ENCODE measurements around the gene GPR4.
A peak's percentile ranks its signal among the peaks of the same experiment; 100 is the strongest.
"Not testable (repeated sequence)": the region's sequence is repeated elsewhere in the genome, so short reads cannot be mapped to it uniquely, and the experiment has no call there.

Gene GPR4
- 0 to 0.07 reads per million in 2 donors for total RNA-seq

DNA sequence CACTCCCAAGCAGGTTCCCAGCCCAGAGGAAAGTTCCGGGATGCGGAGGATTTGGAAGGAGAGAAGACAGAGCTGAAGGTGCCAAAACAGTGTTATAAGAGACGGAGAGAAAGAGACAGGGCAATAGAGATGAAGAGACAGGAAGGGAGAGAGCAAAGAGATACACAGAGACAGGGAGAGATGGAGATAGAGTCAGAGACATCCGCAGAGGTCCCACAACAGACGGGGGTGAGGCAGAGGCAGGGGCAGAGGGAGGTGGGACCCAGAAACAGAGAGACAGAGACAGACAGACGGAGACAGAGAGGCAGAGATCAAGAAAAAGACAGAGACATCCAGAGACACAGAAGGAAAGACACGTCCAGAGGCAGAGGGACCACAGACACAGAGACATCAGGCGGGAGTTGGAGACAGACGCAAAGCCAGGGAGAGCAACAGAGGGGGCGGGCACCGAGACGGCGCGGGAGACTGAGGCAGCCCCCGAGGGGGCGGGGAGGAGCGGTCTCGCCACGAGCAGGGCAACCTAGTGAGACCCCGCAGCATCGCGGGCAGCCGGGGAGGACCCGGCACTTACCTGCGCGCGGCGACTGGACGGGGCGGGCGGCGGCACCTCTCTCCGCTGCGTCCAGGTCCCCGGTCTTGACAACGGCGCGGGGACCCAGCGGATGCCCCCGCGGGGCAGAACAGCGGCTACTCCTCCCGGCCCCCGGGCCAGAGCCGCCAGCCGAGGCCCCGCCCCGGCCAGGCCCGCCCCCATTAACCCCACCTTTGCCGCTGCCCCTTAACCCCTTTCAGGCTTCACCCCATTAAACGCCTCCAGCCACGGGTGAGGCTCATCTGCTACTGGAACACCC is at the start of gene GPR4:
TSS of gene GPR4 (minus strand) at position 689 of the 851 bp plus-strand sequence. CDS start 10,346 bp downstream, outside the sequence.
- DNase-seq, result no peak

DNA sequence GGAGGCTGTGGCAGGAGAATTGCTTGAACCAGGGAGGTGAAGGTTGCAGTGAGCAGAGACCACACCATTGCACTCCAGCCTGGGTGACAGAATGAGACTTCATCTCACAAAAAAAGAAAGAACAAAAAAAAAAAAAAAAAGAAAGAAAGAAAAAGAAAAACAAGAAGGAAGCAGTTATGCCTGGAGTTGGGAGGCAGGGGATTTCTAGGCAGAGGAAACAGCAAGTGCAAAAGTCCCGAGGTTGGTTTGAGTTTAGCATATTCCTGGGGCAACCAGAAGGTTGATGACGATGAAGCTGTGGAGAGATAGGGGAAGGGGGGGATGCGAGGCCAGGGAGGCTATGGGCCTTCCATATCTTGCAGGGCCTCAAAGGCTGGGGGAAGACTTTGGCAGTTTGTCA is 48.7 kb upstream of the GPR4 start:
- no peak for DNase-seq

DNA sequence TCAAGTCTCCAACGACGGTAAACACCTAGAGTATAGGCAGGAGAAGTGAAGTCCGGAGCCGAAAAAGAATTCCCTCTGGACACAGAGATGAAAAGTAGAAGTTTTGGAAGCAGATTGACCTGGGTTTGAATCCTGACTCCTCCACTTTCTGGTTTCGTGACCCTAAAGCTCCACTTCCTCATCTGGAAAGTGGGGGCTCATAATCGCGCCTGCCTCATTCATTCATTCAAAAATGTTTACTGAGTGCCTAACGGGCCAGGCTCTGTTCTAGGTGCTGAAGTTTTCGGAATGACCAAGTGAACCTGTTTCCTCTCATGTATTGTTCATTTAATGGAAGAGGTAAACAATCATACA is 44.3 kb upstream of the GPR4 start:
- no peak for DNase-seq

DNA sequence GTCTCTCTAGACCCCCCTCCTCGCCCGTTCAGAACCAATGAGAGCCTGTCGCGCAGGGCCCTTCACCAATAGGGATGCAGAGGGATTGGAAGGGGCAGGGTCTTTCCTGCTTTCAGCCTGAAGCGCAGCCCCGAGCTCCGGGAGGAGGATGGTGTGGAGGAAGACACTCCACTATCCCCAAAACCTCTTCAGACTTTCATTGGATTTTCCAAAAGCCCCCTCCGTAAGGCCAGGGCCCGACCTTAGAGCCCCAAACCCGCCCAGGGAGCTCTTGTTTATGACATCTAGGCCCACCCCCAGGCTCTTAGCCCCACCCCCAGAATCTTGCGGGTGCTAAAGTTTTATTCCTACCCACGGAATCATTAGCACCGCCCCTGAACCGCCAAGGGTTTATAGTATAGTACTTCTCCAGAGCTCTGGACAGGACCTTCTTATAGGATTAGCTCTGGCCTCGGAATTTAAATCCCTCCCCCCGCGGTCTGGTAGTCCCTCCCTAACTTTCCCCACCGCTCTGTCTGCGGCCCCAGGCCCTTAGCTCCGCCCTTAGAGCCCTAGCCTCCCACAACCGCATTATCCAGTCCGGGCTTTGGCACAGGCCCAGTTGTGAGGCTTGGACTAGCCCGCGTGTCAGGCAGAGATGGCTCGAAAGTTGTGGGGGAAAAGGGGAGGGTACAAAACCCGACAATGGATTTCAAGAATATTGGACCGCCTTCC is 43.8 kb upstream of the GPR4 start:
- DNase-seq, result peak; percentile 50

DNA sequence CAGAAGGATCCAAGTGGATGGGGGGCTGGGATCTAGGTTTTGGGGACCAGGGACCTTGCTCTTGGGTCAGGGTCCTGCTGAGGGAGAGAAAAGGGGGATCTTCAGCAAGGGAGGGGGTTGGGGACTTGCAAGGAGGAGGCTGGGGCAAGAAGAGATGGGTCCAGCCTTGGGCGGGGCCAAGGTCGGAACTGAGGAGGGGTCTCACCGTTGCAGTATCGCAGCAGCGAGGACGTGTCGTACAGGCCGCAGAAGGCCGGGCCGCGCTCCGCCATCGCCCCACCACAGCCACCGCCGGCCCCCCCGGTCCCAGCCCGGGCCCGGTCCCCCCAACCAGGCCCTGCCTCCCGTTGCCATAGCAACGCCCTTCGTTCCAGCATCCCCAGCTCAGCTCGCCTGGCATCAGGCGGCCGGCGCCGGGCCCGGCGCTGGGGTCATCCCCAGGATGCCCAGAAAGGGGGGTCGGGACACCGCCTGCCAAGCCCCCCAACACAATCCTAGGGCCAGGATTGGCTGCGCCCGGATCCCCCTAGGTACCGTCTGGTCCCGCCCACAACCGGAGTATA is 43.1 kb upstream of the GPR4 start:
- DNase-seq, result no peak

DNA sequence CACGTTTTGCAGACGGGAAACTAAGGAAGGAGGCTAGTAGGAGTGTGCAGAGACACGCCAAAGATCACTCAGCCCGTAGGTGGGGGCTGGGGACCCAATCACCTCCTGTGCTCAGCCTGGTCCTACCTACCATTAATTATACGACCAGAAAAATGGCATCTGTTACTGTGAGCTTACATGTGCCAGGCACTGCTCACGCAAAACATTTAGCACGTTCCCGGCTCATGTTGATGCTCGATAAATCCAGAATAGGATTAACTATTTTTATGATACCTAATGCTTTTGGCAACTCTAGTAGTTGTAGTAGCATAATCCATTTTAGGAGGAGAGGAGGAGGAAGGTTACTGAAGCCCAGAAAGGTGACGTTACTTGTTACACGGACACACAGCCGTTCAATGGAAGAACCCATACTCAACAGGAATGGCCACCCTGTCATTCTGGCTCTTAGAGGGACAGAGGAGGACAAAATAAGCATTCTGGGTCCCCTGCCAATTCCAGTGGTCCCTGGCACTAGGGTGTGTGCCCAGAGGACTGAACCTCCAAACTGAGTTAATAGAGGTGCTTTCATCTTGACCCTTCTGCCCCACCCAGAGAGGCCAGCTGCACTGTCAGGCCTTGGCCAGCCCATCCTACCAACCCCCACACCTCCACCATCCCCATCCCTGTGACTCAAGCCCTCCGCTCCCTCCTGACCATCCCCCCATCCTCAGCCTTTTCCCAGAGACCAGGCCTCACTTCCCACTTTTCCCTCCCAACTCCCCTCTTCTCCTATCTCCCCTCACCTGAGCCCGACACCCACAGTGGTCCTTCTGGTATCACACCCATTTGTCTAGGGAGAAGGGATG is 42.1 kb upstream of the GPR4 start:
- no peak for DNase-seq

DNA sequence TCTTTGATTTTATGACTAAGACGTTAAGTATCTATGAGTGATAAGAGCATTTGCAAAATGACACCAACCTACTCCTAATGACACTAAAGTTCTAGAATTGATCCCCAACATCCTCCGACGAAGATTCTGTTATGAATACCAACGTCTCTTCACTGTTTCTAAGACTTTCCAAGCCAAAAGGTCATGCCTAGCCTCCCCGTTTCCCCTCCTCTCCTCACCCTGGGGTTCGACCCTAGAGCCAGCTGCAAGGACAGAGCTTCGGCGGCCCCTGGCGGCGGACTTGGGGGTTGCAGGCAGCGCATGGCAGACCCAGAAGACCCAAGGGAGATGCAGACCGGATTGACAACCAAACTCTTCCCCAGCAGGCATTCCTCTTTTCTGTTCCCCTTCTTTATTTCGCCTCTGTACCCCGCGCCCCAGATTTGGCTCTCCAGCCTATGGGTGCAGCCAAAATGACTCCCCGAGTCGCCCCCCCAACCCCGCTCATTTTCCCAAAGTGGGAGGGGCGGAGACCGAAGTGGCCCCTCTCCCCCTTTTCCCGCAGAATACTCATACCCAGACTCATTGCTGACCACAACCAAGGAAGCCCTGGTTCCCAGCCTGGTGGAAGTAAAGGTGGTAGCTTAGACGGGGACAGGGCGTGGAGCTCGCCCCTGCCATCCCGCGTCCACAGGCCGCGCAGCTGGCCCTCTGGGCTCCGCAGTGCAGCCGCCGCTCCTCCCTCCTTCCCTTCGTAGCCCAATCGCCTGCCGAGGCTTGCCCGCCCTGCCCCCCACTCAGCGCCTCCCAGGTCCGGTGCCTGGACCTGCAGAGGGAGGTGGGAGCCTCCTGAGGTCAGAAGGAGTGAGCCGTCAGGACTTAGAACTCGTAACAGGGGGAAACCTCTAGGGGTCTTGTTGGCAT is 41.3 kb upstream of the GPR4 start:
- peak; percentile 81 for DNase-seq

DNA sequence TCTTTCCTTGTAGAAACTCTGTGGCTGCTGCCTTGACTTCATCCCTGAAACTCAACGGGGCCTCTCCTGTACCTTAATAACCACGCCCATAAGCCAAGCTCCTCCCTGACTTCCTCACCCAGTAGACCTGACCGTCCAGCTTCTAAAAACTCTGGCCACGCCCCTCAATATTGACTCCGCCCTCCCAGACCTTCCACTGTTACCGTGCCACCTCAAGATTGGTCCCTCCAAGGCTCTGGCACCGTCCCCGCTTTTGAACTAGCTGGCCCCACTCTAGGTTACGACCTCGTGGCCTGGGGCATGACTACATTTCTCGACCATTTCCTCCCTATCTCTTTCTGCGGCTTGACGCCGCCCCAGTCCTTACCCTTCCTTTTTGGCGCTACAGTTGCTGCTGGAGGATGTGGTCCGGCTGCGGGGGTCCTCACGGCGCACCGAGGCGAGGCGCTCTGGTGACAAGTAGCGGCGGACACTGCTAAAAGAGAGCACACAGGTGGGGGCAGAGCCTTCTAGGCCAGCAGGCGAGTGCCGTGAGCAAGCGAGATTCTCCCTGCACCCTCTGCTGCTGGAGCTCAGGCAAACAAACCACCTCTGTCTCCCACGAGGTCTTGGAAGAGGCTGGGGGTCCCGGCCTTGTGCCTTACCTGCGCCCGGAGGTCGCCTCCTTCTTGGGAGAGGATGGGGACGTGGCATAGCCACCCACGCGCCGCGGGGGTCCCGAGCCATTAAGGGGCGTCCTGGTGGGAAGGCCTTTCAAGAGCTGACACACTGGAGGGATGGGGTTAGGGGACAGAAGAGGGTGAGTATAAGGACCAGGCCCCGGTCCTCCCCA is 39.5 kb upstream of the GPR4 start:
- peak; percentile 40 for DNase-seq

DNA sequence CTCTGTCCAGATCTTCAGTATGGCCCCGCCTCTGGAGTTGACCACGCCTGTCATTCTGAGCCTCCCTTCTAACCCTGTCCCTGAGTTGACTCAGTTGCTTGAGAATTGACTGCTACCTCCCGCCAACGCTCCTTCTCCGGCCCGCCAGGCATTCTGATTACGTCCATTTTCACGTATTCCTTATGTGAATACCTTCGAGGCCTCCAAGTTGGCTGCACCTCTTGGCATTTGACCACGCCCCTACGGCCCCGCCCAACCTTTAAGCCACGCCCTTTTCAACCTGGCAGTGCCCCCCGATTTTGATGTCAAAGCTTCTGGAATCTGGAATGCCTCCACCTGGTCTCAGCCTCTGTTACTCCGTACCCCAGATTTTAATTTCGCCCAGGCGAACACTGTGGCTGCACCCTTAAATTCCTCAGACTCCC is 38.8 kb upstream of the GPR4 start:
- DNase-seq, result no peak

DNA sequence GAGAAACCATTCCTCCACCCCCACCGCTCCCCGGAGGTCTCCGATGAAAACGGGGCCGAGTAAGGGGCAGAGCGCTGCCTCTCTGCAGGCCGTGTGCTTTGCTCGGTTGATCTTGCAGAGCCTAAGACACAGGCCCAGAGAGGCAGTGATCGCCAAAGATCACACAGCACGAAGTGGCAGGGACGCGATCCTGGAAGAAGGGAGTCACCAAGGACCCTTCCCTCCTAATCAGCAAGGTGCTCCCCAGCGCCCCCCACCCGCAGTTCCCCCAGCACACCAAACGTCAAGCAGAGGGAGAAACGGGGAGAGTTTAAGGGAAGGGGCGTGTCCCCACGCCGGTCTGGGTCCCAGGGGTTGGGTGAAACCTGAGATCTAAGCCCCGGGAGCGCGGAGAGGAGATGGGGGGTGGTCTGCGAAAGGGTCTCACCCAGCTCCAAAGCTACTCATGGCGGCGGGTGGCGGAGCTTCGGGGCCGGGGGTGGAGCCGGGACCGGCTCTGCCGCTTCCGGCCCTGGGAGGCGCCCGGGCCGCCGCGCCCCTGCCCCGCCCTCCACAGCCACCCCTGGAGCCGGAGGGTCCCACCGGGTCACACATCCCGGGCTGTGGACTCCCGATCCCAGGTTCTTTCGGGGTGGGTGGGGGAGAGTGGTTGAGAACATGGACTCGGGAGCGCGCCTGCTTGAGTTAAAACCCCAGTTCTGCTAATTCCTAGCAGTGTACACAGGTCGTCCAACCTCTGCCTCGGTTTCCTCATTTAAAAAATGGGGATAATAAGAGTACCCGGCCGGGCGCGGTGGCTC is 37.1 kb upstream of the GPR4 start, which contains the start of gene EML2:
TSS of gene EML2 (minus strand) at position 468 of the 800 bp plus-strand sequence. CDS start at position 447, 21 bp downstream.
- peak; percentile 32 for DNase-seq

DNA sequence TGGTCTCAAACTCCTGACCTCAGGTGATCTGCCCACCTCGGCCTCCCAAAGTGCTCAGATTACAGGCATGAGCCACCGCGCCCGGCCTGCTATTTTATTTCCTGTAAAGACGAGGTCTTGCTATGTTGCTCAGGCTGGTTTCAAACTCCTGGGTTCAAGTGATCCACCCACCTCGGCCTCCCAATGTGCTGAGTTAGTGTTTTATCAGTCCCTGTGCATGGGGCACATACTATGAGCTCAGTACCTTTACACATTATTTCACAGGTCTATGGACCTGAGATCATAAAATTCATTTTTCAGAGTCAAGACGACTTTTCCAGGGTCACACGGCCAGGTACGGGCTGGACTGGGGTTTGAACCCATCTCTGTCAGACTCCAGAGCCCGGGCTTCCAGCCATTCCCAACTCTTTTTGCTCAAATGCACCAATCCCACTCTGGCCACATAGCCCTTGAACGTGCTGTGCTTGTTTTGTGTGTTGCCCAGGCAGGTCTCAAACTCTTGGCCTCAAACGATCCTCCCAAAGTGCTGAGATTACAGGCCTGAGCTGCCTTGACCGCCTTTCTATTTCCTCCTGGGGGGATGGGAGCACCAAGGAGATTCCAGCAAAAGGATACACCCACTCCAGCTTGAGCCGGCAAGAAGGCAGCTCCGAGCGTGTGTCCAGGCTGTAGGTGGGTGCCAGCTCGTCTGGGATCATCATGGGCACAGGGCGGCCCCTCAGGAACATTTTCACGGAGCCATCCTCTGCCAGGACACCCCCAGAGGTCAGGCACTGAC is 36.1 kb upstream of the GPR4 start:
- DNase-seq, result no peak

DNA sequence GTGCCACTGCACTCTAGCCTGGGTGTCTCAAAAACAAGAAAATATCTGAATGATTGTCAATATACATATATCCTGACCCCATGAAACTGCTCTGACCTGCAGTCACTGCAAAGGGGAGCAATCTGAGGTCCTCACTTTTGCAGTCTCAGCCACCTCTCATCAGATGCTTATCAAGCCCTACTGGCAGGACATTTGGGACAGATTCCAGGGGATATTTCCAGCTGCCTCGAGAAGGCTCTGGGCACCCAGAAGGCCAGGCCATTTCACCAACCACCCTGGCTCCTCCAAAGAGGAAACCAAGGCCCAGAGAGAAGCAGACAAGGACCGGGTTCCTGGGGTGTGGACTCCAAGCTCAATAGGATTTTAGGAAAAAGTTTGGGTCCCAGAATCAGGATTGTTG is 34.9 kb upstream of the GPR4 start:
- DNase-seq, result no peak

DNA sequence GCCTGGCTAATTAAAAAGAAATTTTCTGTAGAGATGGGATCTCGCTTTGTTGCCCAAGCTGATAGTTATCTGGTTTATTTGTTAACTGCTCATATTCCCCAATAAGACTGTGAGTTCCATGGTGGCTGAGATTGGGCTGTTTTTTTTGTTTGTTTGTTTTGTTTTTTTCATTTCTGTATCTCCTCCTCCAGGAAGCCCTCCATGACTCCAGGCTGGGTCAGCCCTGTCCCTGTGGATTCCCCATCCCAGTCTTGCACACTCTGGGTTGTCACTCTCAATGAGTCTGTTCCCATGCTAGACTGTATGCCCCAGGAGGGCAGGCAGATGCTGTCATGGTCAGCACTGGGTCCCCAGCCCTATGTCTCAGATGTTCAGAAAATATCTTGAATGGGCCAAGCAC is 34.3 kb upstream of the GPR4 start:
- no peak for DNase-seq

DNA sequence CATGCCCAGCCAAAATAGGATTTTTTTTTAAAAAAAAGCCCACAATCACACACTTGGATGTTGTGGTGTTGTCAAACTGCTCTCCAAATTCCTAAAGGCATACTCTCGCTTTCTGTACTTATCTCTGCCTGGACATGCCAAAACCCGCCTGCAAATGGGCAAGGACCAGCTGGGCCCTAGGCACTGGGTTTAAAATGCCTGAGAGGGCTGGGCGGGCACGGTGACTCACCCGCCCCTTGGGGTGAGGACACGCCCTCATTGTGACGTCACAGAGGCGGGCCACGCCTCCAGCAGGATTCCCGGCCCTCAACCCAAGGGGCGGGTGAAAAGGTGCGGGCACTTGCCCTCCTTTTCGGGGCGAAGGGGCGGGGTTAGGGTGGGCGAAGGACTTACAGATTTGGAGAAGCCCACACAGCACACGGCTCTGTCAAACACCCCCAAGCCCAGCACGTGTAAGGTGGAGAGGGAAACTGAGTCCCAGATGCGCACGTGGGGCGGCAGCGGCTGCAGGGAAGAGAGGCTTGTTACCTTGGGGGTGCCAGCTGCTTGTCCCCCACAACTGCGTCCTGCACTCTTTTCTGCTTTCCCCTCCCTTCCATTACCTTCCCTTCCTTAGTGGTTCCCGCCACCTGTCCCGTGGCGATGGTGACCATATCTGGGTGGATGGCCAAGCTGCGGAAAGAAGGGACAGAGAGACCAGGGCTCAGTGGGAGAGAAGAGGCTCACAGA is 30.6 kb upstream of the GPR4 start:
- peak; percentile 25 for DNase-seq

DNA sequence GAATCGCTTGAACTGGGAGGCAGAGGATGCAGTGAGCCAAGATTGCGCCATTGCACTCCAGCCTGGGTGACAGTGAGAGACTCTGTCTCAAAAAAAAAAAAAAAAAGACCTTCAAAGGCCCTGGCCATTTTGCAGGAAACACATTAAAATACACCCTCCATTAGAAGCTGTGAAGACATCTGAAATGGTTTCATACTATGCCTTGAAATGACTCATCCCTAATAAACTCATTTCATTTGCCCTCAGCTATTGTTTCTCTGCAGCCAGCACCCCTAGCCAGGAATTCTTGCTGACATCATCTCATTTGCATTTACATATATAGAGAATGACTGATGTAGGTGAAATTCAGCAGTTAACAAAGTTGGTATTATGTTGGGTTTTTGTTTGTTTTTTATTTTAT is 28.5 kb upstream of the GPR4 start:
- DNase-seq, result no peak

DNA sequence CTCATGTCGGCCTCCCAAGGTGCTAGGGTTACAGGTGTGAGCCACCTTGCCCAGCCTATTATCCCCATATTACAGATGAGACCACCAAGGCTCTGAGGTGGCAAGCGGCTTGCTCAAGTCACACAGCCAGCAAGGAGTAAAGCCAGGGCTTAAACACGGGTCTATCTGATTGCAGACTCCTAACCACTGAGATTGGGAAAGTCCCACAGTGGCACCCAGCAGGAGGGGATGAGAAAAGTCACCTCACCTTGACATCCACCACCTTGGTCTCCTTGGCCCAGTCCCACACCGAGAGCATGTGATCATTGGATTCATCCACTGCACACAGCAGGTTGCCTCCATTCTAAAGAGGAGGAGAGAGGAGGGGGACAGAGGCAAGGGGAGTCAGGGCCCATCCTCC is 27.7 kb upstream of the GPR4 start:
- DNase-seq, result no peak

DNA sequence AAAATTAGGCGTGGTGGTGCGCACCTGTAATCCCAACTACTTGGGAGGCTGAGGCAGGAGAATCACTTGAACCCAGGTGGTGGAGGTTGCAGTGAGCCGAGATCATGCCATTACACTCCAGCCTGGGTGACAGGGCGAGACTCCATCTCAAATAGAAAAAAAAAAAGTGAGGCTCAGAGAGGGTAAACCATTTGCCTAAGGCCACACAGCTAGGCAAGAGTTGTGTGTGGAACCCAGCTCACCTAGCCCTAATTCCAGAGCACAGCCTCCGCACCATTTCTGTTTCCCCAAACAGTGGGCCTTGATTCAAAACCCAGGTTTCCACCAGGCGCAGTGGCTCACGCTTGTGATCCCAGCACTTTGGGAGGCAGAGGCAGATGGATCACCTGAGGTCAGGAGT is 26.2 kb upstream of the GPR4 start:
- not testable (repeated sequence) for DNase-seq

DNA sequence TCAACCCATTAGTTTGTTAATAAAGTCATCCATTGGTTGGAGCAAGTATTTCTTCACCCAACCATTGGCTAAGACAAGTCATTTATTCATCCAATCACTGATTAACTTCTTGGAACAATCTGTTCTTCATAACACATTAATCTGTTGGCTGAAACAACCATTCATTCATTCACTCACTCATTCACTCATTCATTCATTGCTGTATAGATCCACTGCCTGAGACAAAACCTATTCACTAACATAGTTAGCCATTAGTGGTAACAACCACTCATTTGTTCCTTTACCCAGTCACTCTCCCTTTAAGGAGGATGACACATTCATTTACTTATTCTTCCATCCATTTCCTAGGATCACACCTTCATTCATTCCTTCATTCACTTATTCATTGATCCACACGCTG is 22.0 kb upstream of the GPR4 start:
- no peak for DNase-seq

Data from T-helper 9 cell (primary cell).